ENCODE data around the gene ALOX5.

ALOX5 gene

DNA sequence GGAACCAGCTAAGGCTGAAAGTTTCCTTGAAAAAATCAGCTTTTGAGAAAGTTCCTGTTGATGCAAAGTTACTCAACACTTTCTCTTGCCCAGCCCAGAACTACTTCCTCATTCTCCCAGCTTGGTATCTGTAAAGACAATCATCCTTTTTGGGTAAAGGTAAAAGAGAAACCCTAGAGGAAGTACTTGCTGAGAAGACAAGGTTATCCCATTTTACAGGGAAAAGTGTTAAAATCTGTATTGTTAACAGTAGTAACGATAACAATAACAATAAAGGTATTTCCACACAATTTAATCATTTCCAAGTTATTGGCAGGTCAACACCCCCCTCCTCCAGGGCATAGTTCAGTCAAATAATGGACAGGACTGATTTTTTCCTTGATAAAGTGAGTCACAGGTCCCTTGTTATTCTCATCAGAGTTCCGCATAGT, 2.4 kb downstream of the ALOX5 start:
- TF ChIP-seq, protein P1, sequence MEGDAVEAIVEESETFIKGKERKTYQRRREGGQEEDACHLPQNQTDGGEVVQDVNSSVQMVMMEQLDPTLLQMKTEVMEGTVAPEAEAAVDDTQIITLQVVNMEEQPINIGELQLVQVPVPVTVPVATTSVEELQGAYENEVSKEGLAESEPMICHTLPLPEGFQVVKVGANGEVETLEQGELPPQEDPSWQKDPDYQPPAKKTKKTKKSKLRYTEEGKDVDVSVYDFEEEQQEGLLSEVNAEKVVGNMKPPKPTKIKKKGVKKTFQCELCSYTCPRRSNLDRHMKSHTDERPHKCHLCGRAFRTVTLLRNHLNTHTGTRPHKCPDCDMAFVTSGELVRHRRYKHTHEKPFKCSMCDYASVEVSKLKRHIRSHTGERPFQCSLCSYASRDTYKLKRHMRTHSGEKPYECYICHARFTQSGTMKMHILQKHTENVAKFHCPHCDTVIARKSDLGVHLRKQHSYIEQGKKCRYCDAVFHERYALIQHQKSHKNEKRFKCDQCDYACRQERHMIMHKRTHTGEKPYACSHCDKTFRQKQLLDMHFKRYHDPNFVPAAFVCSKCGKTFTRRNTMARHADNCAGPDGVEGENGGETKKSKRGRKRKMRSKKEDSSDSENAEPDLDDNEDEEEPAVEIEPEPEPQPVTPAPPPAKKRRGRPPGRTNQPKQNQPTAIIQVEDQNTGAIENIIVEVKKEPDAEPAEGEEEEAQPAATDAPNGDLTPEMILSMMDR (IDR thresholded peaks at IDR 0.05; ENCODE audit: extremely low read depth, insufficient read depth, missing control alignments), result no peak
- in situ Hi-C loops (cut with MboI; ENCODE audit: low pct_unique_long_range_greater_than_20kb, low sequenced_read_pairs, unreplicated experiment), result no loop called here
- DNase-seq (ENCODE audit: low spot score), result no peak

DNA sequence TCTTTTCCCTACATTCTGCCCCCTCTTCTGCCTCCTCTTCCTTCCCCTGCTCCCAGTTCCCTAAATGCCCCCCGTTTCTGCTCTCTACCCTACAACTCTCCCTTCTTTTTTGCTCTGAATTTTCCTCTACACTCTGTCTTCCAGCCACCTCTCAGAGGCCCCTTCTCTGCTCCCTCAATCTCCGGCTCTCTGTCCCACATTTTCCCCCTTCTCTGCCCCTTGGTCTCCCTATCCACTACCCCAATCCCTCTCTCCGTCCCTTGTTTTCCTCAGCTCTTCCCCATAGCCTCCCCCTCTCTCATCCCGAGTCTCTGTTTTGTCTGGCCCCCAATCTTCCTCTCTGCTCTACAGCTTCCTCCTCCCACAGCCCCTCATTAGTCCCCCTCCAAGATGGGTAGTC, 3.3 kb downstream of the ALOX5 start:
- TF ChIP-seq, protein P1 (IDR thresholded peaks at IDR 0.05; ENCODE audit: extremely low read depth, insufficient read depth, missing control alignments), result no peak
- no peak for DNase-seq (ENCODE audit: low spot score)
- in situ Hi-C loops (cut with MboI; ENCODE audit: low pct_unique_long_range_greater_than_20kb, low sequenced_read_pairs, unreplicated experiment), result no loop called here

DNA sequence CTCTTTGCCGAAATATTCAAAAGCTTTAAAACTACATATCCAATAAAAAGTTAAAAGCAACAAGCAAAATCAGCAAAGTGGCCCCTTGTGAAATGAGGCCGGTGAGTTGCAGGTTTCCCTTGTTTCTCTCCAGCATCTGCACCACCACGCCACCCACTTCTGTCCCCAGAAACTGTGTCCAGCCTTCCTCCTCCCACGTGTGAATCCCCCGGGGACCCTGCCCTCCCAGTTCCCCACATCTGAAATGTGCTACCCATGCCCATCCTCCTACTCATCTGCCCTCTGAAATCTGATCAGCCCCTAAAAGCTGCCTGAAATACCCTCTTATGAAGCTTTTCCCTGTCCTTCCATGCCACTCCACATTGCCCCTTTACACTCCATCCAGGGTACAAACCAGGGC, 3.8 kb downstream of the ALOX5 start:
- DNase-seq (ENCODE audit: low spot score), result no peak
- in situ Hi-C loops (cut with MboI; ENCODE audit: low pct_unique_long_range_greater_than_20kb, low sequenced_read_pairs, unreplicated experiment), result no loop called here
- TF ChIP-seq, protein P1 (IDR thresholded peaks at IDR 0.05; ENCODE audit: extremely low read depth, insufficient read depth, missing control alignments), result no peak

DNA sequence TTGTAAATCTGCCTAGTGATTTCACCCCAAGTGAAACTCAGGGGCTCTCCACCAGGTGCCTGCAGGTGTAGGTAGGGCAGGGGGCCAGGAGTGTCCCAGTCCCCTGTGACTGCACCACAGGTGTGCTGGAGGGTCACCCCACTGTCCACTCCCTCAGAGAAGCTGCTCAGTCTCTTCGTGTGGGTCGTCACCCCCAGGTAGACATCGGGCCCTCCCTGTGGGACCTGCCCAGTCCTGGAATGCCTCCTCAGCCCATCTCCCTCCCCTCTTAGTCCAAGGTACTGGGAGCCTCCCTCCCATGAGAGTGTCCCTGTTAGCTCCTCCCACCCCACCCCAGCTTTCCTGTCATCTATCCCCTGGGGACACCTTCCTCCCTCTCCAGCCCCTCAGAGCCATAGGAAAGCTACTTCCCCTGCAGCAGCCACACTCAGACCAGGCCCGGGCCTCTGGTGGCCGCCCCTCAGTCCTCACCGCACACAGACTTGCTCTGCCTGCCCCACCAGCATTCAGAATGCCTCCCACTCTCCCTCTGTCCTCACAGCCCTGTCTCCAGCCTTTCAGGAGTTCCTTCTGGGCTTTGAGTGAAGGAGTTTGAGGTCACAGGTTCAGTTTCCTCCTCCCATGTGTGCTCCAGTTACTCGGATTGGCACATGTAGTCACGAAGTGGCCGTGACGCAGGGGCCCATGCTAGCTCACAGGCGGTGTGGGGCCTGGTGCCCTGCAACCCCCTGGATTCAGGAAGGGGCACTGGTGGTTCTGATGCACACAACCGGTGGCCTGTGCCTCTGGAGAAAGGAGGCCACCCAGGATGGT, 5.1 kb downstream of the ALOX5 start:
- TF ChIP-seq, protein P1 (IDR thresholded peaks at IDR 0.05; ENCODE audit: extremely low read depth, insufficient read depth, missing control alignments), result no peak
- in situ Hi-C loops (cut with MboI; ENCODE audit: low pct_unique_long_range_greater_than_20kb, low sequenced_read_pairs, unreplicated experiment), result no loop called here
- no peak for DNase-seq (ENCODE audit: low spot score)

DNA sequence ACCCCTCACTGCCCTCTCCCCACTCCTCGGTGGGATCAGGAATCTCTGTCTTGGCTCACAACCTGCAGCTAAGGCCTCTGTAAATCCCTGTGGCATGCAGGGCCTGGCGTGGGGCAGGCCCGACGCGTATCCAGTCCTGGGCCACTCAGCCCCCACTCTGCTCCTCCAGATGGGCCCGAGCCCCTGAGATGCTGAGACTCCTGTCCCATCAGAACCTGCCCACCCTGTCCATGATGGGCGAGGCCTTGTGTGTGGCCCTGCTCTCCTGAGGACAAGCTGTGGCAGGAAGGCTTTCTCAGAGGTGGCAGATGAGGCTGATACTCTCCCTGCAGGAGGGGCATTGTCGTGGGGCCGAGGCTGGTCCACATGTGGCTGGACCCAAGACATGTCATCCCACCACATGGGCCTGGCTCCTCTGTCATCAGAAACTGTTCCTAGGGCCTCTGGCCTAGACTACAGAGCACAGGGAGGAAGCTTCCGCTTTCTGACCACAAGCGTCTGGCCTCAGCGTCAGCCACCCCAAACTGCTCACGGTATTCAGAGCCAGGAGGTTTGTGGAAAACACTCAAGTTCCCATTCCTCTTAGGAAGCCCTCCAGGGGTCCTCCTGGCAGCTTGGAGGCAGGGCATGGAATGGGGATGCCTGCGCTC, 6.0 kb downstream of the ALOX5 start:
- DNase-seq (ENCODE audit: low spot score), result no peak
- in situ Hi-C loops (cut with MboI; ENCODE audit: low pct_unique_long_range_greater_than_20kb, low sequenced_read_pairs, unreplicated experiment), result no loop called here
- TF ChIP-seq, protein P1 (IDR thresholded peaks at IDR 0.05; ENCODE audit: extremely low read depth, insufficient read depth, missing control alignments), result no peak

DNA sequence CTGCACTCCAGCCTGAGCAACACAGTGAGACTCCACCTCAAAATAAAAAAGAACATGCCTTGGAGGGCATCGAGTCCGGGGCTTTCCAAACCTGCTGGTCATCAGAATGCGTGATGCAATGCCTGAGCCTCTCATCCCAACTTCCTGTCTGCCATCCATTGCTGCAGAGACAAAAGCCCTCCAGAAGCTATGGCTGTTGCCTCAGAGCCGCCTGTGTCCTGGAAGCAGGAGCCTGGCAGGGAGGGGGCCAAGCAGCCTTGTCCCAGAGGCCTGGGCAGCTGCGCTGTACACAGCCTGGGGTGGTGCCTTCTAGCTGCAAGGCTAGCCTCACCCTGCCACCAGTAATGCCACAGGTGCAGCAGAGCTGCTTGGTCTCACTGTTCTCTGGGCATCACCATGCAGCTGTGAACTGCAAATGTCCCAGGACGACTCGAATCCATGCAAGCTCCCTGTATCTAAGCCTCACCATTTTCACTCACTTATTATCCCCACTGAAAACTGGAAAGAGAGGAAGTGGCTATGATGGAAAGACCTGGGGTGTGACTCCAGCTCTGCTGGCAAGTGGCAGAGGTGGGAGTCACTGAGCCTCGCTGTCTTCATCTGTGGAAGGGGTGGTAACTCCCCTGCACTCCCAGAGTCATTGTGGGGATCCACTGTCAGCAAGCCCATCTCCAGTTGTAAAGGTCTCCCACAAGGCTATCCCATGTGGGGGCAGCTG, 7.0 kb downstream of the ALOX5 start:
- TF ChIP-seq, protein P1 (IDR thresholded peaks at IDR 0.05; ENCODE audit: extremely low read depth, insufficient read depth, missing control alignments), result no peak
- DNase-seq (ENCODE audit: low spot score), result no peak
- in situ Hi-C loops (cut with MboI; ENCODE audit: low pct_unique_long_range_greater_than_20kb, low sequenced_read_pairs, unreplicated experiment), result no loop called here
